ENCODE results near the gene LLCFC1.

Gene LLCFC1

DNA sequence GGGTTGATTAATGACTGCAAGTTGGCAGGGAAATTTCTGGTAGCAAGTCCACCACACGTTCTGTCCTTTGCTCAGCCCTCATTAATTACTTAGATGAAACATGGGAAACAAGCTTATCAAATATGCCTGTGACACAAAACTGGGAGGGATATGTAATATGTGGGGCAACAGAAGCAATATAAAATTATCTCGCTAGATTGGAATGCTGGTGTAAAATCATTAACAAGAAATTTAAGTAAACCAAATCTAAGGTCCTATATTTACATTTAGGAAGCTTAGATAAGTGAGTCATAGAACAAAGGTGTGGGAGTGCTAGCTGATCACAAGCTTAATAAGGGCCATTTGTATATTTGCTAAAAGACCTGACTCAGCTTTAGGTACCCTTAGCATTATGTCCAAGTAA is 29.3 kb upstream of the LLCFC1 start:
- TF ChIP-seq, protein P1, sequence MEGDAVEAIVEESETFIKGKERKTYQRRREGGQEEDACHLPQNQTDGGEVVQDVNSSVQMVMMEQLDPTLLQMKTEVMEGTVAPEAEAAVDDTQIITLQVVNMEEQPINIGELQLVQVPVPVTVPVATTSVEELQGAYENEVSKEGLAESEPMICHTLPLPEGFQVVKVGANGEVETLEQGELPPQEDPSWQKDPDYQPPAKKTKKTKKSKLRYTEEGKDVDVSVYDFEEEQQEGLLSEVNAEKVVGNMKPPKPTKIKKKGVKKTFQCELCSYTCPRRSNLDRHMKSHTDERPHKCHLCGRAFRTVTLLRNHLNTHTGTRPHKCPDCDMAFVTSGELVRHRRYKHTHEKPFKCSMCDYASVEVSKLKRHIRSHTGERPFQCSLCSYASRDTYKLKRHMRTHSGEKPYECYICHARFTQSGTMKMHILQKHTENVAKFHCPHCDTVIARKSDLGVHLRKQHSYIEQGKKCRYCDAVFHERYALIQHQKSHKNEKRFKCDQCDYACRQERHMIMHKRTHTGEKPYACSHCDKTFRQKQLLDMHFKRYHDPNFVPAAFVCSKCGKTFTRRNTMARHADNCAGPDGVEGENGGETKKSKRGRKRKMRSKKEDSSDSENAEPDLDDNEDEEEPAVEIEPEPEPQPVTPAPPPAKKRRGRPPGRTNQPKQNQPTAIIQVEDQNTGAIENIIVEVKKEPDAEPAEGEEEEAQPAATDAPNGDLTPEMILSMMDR (IDR thresholded peaks at IDR 0.05; ENCODE audit: insufficient read depth, low read depth, low read length, missing control alignments): no peak
- H3K4me3 ChIP-seq (ENCODE audit: low read length): no peak overlapping the region
- DNase-seq (ENCODE audit: low read depth): peak; percentile 2

DNA sequence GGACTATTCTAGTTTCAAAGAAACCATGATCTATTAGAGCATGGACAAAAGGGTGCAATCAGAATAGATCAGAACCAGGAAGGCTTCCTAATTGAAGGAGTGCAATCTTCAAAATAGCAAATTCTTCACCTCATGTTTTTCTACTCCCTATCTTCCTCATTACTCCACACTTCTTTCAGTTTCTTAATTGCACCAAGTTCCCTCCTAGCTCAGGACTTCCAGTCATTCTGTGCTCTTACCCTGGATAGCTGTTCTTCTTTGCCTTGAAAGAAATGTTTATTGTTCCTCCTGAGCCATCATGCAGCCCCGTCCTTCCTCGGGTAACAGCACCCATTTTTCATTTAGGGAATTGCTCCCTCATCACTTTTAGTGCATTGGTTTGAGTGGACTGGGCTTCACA is 28.8 kb upstream of the LLCFC1 start:
- no peak overlapping the region for H3K4me3 ChIP-seq (ENCODE audit: low read length)
- DNase-seq (ENCODE audit: low read depth): no peak
- TF ChIP-seq, protein P1 (IDR thresholded peaks at IDR 0.05; ENCODE audit: insufficient read depth, low read depth, low read length, missing control alignments): no peak

- TF ChIP-seq, protein P1 (IDR thresholded peaks at IDR 0.05; ENCODE audit: insufficient read depth, low read depth, low read length, missing control alignments): no peak
- DNase-seq (ENCODE audit: low read depth): no peak
- H3K4me3 ChIP-seq (ENCODE audit: low read length): no peak overlapping the region
Observed at GRCh38 chr7:142913051-142913450, 26.2 kb upstream of the LLCFC1 start.

DNA sequence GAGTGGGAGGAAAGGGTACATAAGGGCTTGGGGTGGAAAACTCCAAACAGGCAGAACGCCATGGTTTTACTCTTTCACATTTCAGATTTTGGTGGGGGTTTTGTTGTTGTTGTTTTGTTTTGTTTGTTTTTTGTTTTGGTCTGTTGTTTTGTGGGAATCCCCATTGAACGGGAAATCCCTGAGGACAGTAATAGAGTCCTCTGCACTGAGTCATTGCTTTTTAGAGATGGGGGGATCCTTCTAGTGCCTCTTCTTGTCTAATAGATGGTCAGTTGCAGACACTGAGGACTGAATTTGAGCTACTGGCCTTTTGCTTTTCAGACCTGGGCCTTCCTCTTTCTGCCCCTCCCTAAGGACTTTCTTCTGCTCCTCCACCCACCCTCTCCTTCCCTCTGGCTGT is 25.7 kb upstream of the LLCFC1 start:
- DNase-seq (ENCODE audit: low read depth): no peak
- TF ChIP-seq, protein P1 (IDR thresholded peaks at IDR 0.05; ENCODE audit: insufficient read depth, low read depth, low read length, missing control alignments): no peak
- H3K4me3 ChIP-seq (ENCODE audit: low read length): no peak overlapping the region

DNA sequence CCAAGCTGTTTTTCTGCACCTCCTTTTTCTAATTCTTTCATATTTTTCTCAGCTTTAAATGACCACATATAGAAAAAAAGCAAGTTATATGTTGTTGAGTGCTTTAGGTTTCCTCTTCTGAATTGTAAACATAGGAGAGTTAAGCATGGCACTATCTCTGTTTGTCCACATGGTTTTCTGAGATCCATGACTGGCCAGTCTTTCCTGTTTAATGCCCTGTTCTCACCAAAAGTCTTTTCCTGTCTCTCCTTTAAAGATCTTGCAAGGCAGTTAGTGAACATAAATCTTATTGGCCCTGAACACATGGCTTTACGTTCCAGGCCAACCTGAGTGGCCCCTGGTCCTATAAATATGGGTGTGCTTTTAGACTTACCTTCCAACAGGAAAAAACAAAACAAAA is 25.2 kb upstream of the LLCFC1 start:
- H3K4me3 ChIP-seq (ENCODE audit: low read length): no peak overlapping the region
- TF ChIP-seq, protein P1 (IDR thresholded peaks at IDR 0.05; ENCODE audit: insufficient read depth, low read depth, low read length, missing control alignments): no peak
- DNase-seq (ENCODE audit: low read depth): no peak

DNA sequence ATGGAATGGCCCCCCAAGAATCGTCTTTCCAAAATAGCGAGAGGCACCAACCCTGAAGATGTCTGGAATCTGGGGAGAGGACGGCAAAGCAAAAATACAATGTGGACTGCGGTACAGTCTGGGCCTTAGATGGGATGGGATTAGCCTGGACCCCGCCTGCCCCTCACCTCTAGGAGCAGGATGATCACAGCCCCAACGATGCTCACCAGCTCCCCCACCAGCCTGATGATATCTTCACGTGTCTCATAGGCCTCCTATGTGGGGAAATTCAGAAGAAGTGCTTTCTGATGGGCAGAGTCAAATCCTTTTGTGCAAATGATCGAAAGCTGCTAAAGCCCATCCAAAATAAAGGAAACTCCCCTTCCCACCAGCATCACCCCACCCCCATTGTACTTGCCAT is 24.0 kb upstream of the LLCFC1 start:
- TF ChIP-seq, protein P1 (IDR thresholded peaks at IDR 0.05; ENCODE audit: insufficient read depth, low read depth, low read length, missing control alignments): no peak
- H3K4me3 ChIP-seq (ENCODE audit: low read length): no peak overlapping the region
- no peak for DNase-seq (ENCODE audit: low read depth)

GRCh38 chr7:142916508-142916907 is 22.8 kb upstream of the LLCFC1 start:
- DNase-seq (ENCODE audit: low read depth): no peak
- no peak overlapping the region for H3K4me3 ChIP-seq (ENCODE audit: low read length)
- TF ChIP-seq, protein P1 (IDR thresholded peaks at IDR 0.05; ENCODE audit: insufficient read depth, low read depth, low read length, missing control alignments): no peak
